DMS114 treated with DMSO at 0.1 percent for 48 hours (cell line): ENCODE results near the gene SIK3.

Source experiments
- DNase-seq: peaks from one replicate; lab custom pipeline; 2025; ENCODE audit not compliant: unreplicated experiment; lab: John Stamatoyannopoulos, UW

Gene SIK3

GRCh38 chr11:117110294-117110950 lies 12.2 kb upstream of the SIK3 start:
- DNase-seq: no peak

- no peak for DNase-seq
Measured at GRCh38 chr11:117107701-117108590, 9.7 kb upstream of the SIK3 start.

- no peak for DNase-seq
Measured at GRCh38 chr11:117100556-117100955, 2.3 kb upstream of the SIK3 start.

GRCh38 chr11:117099696-117100095 lies 1.5 kb upstream of the SIK3 start:
- no peak for DNase-seq

- no peak for DNase-seq
Measured at GRCh38 chr11:117097389-117098268, 599 bp downstream of the SIK3 start.

- no peak for DNase-seq
Measured at GRCh38 chr11:117097014-117097388, 1.2 kb downstream of the SIK3 start.

- no peak for DNase-seq
Measured at GRCh38 chr11:117096201-117096991, 1.8 kb downstream of the SIK3 start.

- DNase-seq: no peak
Measured at GRCh38 chr11:117095284-117096161, 2.7 kb downstream of the SIK3 start.

- DNase-seq: no peak
Measured at GRCh38 chr11:117094776-117095175, 3.5 kb downstream of the SIK3 start.

GRCh38 chr11:117092951-117093590 lies 5.2 kb downstream of the SIK3 start:
- no peak for DNase-seq

GRCh38 chr11:117091753-117092477 lies 6.3 kb downstream of the SIK3 start:
- DNase-seq: no peak

- DNase-seq: no peak
Measured at GRCh38 chr11:117090111-117090706, 8.0 kb downstream of the SIK3 start.

GRCh38 chr11:117089685-117090084 lies 8.5 kb downstream of the SIK3 start:
- DNase-seq: no peak

GRCh38 chr11:117087446-117087845 lies 10.8 kb downstream of the SIK3 start:
- DNase-seq: no peak

- no peak for DNase-seq
Measured at GRCh38 chr11:117084992-117085391, 13.2 kb downstream of the SIK3 start.

GRCh38 chr11:117083011-117083935 lies 15.0 kb downstream of the SIK3 start:
- no peak for DNase-seq

GRCh38 chr11:117081908-117082307 lies 16.3 kb downstream of the SIK3 start:
- DNase-seq: no peak
